NB4 (cell line): ENCODE measurements around the gene HOXA13.

Source experiments
- MYC ChIP-seq: IDR thresholded peaks from 2 replicates; pipeline ENCODE4 v1.6.1; 2011; ENCODE audit warnings: low read depth, low read length
- TF ChIP-seq, protein P1 (sequence below): IDR thresholded peaks from one replicate; pipeline ENCODE4 v1.5.1; 2012; ENCODE audit warnings: low read depth, low read length

DNA sequence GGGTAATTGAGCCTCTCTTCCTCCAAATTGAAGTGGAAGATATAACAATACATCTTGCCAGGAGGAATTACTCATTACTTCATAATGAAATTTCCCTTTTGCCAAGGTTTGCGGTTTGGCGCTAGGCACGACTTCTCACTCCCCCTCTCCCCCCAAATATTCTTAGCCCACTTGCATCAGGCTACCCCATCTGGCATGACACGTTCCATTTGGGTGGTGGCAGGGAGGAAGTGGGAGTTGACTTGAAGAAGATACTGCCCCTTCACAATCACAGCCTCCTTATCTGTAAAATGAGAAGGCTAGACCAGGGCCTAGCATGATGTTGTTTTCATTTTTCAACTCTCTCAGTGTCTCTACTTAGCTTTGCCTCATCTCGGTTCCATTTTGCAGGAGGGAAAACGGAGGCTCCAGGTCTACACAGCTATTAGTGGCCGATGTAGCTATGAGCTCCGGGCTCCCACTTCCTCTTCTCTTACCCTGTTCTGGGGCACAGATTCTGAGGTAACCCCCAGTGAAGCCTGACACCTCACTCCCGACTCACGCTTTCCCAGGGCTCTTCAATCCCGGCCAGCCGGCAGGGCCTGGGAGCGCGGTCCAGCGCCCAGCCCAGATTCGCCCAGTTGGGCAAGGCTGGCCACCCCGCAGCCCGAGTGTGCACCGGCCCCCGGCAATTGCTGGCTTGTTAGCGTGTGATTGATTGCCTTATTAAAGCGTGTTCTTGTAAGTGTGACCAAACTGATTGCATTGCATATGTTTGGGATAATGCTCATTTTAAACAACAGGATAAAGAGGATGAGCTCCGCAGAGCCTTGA is 49.2 kb upstream of the HOXA13 start:
- TF ChIP-seq, protein P1, sequence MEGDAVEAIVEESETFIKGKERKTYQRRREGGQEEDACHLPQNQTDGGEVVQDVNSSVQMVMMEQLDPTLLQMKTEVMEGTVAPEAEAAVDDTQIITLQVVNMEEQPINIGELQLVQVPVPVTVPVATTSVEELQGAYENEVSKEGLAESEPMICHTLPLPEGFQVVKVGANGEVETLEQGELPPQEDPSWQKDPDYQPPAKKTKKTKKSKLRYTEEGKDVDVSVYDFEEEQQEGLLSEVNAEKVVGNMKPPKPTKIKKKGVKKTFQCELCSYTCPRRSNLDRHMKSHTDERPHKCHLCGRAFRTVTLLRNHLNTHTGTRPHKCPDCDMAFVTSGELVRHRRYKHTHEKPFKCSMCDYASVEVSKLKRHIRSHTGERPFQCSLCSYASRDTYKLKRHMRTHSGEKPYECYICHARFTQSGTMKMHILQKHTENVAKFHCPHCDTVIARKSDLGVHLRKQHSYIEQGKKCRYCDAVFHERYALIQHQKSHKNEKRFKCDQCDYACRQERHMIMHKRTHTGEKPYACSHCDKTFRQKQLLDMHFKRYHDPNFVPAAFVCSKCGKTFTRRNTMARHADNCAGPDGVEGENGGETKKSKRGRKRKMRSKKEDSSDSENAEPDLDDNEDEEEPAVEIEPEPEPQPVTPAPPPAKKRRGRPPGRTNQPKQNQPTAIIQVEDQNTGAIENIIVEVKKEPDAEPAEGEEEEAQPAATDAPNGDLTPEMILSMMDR, result no peak
- TF ChIP-seq MYC, result 0 out of 2 replicates have a peak, but pooled peaks have one; percentile 9
